Stimulated activated CD4-positive, alpha-beta T cell treated with anti-CD3 and anti-CD28 coated beads, Interleukin-15, amount 100 ng/mL, for 48 hours (primary cell): ENCODE measurements around the gene LRP4.
A peak's percentile ranks its signal among the peaks of the same experiment; 100 is the strongest.
"Not testable (repeated sequence)": the region's sequence is repeated elsewhere in the genome, so short reads cannot be mapped to it uniquely, and the experiment has no call there.

Experiments used
- DNase-seq, 2 donors: peaks; one replicate each; pipeline ENCODE4 v3.0.0-alpha.2; 2020; ENCODE audit warnings: low read depth in 2 of 2

The LRP4 gene

DNA sequence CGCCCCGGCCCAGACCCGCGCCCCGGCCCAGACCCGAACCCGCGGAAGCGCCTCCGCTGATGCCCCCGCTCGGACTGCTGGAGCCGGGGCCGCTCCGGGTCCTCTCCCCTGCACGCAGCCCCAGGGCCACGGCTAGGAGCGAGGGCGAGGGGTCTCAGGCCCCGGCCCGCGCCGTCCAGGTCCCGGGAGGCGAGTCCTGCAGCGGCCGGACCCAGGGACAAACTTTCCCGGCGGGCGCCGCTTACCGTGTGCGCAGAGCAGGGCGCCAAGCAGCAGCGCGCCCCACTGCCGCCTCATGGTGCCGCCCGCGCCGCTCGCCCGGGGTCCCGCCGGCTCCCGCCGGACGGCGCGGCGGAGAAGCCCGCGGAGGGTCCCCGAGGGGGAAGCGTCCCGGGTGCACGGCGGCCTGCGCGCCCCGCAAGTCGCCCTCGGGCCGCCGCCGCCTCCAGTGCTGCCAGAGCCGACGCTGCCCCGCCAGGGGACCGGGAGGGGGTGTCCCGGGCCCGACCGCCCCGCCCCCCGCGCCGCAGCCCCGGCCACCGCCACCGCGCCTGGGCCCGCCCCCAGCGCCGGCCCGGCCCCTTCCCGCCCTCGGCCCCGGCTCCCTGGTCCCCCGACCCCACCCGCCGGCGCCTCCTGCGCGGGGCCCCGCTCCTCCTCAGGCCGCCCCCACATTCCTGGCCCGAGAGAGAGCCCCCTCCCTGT, at the start of gene LRP4:
Gene LRP4 (minus strand): TSS at position 468 of the 705 bp plus-strand sequence. CDS start 171 bp downstream, at position 297.
- DNase-seq: peak in 1 of 2 donors; percentile 10

DNA sequence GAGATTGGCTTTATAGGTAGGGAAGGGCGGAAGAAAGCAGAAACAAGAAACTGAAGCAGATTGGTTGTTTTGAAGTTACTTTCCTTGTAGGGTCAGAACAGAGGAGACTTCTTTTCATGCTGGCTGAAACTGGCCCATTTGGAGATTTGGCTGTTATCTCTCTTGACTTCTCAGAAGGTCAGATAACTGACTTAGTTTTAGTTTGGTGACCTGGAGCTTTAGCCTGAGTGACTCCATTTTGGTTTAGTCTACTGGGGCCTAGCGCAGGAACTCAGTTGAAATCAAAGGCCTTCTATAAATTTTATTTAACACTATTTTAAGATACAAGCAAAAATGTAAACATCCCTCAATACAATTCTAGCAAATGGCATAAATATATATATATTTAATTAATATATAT, 49.6 kb upstream of the LRP4 start:
- DNase-seq: no peak

DNA sequence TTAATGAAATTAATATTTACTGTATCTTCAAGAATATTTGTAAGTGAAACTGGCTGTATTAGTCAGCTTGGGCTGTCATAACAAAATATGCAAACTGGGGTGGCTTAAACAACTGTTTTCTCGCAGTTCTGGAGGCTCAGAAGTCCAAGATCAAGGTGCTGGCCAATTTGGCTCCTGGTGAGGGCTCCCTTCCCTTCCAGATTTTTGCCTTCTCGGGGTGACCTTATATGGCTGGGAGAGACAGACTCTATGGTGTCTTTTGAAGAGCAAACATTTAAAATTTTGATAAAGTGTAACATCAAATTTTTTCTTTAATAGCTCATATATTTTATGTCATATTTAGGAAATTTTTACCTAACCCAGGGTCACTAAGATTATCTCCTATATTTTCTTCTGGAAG, 48.4 kb upstream of the LRP4 start:
- DNase-seq: no peak

GRCh38 chr11:46963844-46964243, 45.5 kb upstream of the LRP4 start:
- DNase-seq: no peak

GRCh38 chr11:46961886-46962285, 43.5 kb upstream of the LRP4 start:
- DNase-seq: not testable (repeated sequence)

GRCh38 chr11:46961041-46961440, 42.7 kb upstream of the LRP4 start:
- DNase-seq: no peak

GRCh38 chr11:46958777-46959176, 40.4 kb upstream of the LRP4 start:
- DNase-seq: no peak

DNA sequence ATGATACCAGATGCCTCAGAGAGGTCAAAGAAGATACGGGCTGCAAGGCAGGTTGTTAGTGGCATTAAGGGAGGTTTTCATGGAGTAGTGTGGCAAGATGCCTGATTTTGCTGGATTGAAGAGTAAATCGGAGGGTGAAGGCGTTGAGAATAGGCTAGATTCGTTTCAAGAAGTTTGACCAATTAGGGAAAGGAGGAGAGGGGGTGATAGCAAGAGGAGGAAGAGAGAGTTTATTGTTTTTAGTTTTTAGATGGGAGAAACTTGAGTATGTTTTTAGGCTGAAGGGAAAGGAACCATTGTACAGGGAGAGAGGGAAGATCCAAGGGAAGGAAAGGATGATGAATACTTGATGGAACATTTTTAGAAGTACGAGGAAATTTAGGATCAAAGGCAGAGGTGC, 34.7 kb upstream of the LRP4 start:
- DNase-seq: no peak

DNA sequence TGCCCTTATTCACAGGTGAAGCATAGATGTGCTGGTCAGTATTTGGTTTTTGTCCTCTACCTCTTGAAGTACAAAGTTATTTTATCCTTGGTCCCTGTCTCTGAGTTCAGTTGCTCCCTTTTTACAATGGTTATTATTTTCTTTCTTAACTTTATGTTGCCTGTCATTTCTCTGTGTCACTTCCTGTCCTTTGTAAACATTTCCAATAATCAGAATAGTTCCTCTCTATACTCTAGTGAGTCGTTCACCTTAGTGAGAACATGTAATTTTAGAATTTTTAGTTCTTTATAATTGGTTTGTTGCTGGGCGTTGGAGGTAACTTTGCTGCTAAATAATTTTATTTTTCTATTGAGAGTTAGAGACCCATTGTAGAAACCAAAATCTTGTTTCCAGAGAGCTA, 34.2 kb upstream of the LRP4 start:
- DNase-seq: no peak

DNA sequence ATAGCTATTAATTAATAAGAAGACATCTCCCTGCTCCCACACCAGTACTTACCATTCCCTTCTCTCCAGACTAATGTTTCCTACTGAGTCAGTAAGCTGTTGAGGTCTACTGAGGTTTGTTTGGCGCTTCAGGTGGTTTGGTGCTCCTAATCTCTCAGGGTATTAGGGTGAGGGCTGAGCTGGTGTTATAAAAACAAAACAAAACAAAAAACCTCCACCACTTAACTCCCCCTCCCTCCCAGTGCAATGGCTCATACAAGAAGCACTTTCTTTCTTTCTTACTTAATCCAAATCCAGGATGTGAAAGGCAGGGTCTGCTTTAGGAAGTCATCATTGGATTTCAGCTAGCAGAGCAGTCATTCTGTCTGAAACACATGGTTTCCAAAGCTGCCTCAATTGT, 33.5 kb upstream of the LRP4 start:
- no peak for DNase-seq

DNA sequence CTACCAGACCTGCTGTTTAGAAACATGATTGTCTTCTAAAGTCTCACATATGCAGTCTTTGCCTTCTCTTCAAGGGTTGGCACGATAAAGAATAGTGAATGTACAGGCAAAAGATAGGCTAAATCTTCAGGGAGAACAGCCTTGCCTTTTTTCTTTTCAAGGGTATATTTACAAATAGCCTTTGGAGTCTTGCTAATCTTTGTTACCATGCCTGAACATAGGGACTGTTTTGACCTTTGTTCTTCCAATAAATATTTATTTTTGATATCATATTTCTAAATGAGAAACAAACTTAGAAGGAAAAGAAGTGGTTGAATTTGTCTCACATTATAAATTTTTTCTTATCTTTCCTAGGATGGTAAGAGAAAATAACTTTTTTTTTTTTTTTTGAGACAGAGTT, 30.9 kb upstream of the LRP4 start:
- no peak for DNase-seq

DNA sequence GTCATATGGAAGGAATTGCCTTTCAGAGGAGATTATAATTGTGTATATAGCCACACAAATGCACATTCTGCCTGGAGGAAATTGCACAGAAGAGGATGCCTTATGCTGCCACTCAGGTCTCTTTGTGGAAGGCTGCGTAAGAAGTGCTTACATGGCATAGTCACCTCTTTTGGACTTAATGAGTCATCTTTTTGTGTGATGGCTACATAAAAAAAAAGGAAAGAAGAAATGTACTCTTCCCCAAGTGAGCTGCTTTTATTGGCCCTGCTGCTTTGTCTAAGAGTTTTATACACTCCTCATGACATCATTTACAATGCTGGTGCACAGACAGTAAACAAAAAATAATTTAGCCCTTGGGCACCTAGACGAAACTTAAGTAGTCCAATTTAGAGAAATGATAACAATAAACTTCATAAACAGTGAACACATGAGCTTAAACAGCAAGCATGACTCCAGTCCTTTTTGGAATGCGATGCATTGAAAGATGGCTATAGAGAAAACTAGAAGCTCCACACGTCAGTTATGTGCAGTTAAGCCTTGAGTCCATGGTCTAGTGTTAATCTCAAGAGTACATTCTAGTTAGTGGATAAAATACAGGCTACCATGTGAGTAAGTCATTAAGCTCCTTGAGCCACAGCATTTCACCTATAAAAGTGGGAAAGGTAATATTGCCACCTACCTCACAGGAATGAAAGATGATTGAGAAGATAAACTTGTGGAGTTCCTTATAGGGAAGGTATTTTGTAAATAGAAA, 30.2 kb upstream of the LRP4 start:
- no peak for DNase-seq

- DNase-seq: no peak
These were observed 29.2 kb upstream of the LRP4 start for GRCh38 chr11:46947399-46948077.

GRCh38 chr11:46944356-46945075, 26.2 kb upstream of the LRP4 start:
- DNase-seq: no peak

GRCh38 chr11:46942172-46942571, 23.8 kb upstream of the LRP4 start:
- DNase-seq: no peak

DNA sequence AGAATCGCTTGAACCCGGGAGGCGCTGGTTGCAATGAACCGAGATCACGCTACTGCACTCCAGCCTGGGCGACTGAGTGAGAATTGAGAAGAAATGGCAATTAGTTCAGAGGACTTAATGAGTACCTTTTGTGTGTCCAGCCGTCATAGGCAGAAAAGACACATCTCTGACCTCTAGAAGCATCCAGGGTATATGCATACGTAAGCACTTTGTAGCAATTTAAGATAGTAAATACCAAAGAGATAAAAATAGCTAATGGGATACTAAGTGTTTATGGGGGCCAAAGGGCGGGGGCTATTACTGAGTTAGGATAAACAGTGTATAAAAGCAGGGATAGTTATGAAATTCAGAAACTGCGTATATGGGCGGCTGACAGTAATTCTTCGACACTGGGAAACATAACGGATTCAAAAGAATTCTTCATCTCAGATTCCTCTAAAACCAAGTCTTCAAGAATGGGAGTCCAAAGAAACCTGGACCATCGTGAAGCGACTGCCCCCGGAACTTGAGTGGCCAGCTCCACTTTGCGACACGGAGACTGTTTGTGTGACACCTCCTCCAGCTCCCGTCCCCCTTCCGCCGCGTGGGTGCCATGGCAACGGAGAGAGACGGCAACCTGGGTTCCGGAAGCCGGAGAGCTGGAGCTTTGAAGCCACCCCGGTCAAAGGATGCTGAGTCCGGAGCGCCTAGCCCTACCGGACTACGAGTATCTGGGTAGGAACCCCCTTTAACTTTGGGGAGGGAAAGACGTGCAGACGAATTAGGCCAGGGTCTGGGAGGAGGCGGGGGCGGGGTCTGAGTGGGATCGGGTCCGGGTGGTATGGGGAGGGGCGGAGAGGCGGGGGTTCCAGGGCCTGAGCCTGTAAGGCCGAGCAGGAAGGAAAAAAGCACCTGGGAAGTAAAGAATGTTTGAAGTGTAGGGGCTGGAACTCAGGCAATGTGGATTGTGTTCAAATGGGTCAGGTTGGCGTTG, 18.1 kb upstream of the LRP4 start, which contains the start of gene CSTPP1:
Gene CSTPP1 (plus strand): TSS at position 624 of the 973 bp plus-strand sequence. CDS start 45 bp downstream, at position 669.
- DNase-seq: peak; percentile 91 to 92

GRCh38 chr11:46930089-46930488, 11.7 kb upstream of the LRP4 start:
- DNase-seq: no peak

- DNase-seq: not testable (repeated sequence)
These were observed 10.4 kb upstream of the LRP4 start for GRCh38 chr11:46928701-46929100.

- not testable (repeated sequence) for DNase-seq
These were observed 9.6 kb upstream of the LRP4 start for GRCh38 chr11:46927928-46928327.

- DNase-seq: no peak
These were observed 2.4 kb upstream of the LRP4 start for GRCh38 chr11:46920755-46921154.
